Measurements from ENCODE around the gene QPCTL.

The QPCTL gene

GRCh38 chr19:45659096-45659729 is 33.3 kb upstream of the QPCTL start:
- peaks cover 39% of the 10 kb centered on the region for H3K27me3 Mint-ChIP-seq (ENCODE audit: low read depth)
- TF ChIP-seq CTCF (IDR thresholded peaks at IDR 0.05; ENCODE audit: unreplicated experiment in 3 of 3), result no peak

GRCh38 chr19:45660636-45661035 is 31.8 kb upstream of the QPCTL start:
- H3K27ac Mint-ChIP-seq, result no peak overlapping the region
- H3K4me3 Mint-ChIP-seq, result no peak overlapping the region
- no peak for TF ChIP-seq CTCF (IDR thresholded peaks at IDR 0.05; ENCODE audit: unreplicated experiment in 3 of 3)
- peaks cover 47% of the 10 kb centered on the region for H3K27me3 Mint-ChIP-seq (ENCODE audit: low read depth)
- no peaks in the 10 kb centered on the region for H3K4me1 Mint-ChIP-seq
- H3K36me3 Mint-ChIP-seq (ENCODE audit: low read depth), result no peaks in the 10 kb centered on the region
- no peaks in the 10 kb centered on the region for H3K9me3 Mint-ChIP-seq

More at GRCh38 chr19:45659096-45659729, 33.3 kb upstream of the QPCTL start:
- Mint-ChIP-seq H3K4me3 (no peak overlapping the region), H3K27ac (peak overlapping the region in 1 of 3 experiments; percentile 40), H3K36me3 (ENCODE audit: low read depth) (no peaks in the 10 kb centered on the region), H3K4me1 (no peaks in the 10 kb centered on the region), H3K9me3 (no peaks in the 10 kb centered on the region)

- Mint-ChIP-seq H3K36me3 (ENCODE audit: low read depth) (no peaks in the 10 kb centered on the region), H3K27me3 (ENCODE audit: low read depth) (peaks cover 64% of the 10 kb centered on the region), H3K4me1 (peaks cover 8% of the 10 kb centered on the region), H3K27ac (no peak overlapping the region), H3K4me3 (no peak overlapping the region), H3K9me3 (no peaks in the 10 kb centered on the region)
- TF ChIP-seq CTCF (IDR thresholded peaks at IDR 0.05; ENCODE audit: unreplicated experiment in 3 of 3), result no peak
Observed at GRCh38 chr19:45663800-45664199, 28.7 kb upstream of the QPCTL start.

GRCh38 chr19:45664575-45664974 is 27.9 kb upstream of the QPCTL start:
- H3K9me3 Mint-ChIP-seq, result no peaks in the 10 kb centered on the region
- no peak overlapping the region for H3K27ac Mint-ChIP-seq
- peaks cover 9% of the 10 kb centered on the region for H3K4me1 Mint-ChIP-seq
- no peaks in the 10 kb centered on the region for H3K36me3 Mint-ChIP-seq (ENCODE audit: low read depth)
- H3K4me3 Mint-ChIP-seq, result no peak overlapping the region
- H3K27me3 Mint-ChIP-seq (ENCODE audit: low read depth), result peaks cover 66% of the 10 kb centered on the region
- TF ChIP-seq CTCF (IDR thresholded peaks at IDR 0.05; ENCODE audit: unreplicated experiment in 3 of 3), result no peak

GRCh38 chr19:45667620-45668341 is 24.7 kb upstream of the QPCTL start, which contains the start of gene GIPR:
Gene GIPR, plus strand, starts transcription at chr19:45668221. Its CDS starts 1,300 bp downstream, at chr19:45669521.
- Mint-ChIP-seq H3K27me3 (ENCODE audit: low read depth) (peaks cover 77% of the 10 kb centered on the region), H3K36me3 (ENCODE audit: low read depth) (no peaks in the 10 kb centered on the region), H3K4me3 (peak within 1 kb of the TSS; percentile 56 to 65 (median 60)), H3K4me1 (peaks cover 9% of the 10 kb centered on the region), H3K27ac (no peak within 1 kb of the TSS), H3K9me3 (no peaks in the 10 kb centered on the region)
- TF ChIP-seq CTCF (IDR thresholded peaks at IDR 0.05; ENCODE audit: unreplicated experiment in 3 of 3), result no peak
